ENCODE data around the gene PRKCA.

The PRKCA gene

GRCh38 chr17:66750781-66751543 lies 448.5 kb downstream of the PRKCA start:
- no peak for TF ChIP-seq CTCF (IDR thresholded peaks at IDR 0.05; ENCODE audit: extremely low read depth, missing control alignments)
- no peak for DNase-seq (ENCODE audit: low spot score)

- no peak for DNase-seq (ENCODE audit: low spot score)
- no peak for TF ChIP-seq CTCF (IDR thresholded peaks at IDR 0.05; ENCODE audit: extremely low read depth, missing control alignments)
These were observed 449.4 kb downstream of the PRKCA start for GRCh38 chr17:66751771-66752170.

GRCh38 chr17:66752411-66752810 lies 450.0 kb downstream of the PRKCA start:
- TF ChIP-seq CTCF (IDR thresholded peaks at IDR 0.05; ENCODE audit: extremely low read depth, missing control alignments) = no peak
- DNase-seq (ENCODE audit: low spot score) = no peak

GRCh38 chr17:66753126-66753920 lies 450.9 kb downstream of the PRKCA start:
- no peak for DNase-seq (ENCODE audit: low spot score)
- no peak for TF ChIP-seq CTCF (IDR thresholded peaks at IDR 0.05; ENCODE audit: extremely low read depth, missing control alignments)

- DNase-seq (ENCODE audit: low spot score) = no peak
- no peak for TF ChIP-seq CTCF (IDR thresholded peaks at IDR 0.05; ENCODE audit: extremely low read depth, missing control alignments)
These were observed 452.9 kb downstream of the PRKCA start for GRCh38 chr17:66755101-66755943.

GRCh38 chr17:66755944-66756290 lies 453.5 kb downstream of the PRKCA start:
- DNase-seq (ENCODE audit: low spot score) = no peak
- no peak for TF ChIP-seq CTCF (IDR thresholded peaks at IDR 0.05; ENCODE audit: extremely low read depth, missing control alignments)

All from GM20000 (cell line).